Trophoblast cell (in vitro differentiated cells and primary cell): ENCODE data around the gene MRPS27.
A peak's percentile ranks its signal among the peaks of the same experiment; 100 is the strongest.

Source experiments
- DNase-seq, 2 donors: peaks; one replicate each; pipeline ENCODE4 v3.0.0-alpha.2; 2016
- H2AFZ ChIP-seq: 2 replicates; pipeline ENCODE4 v1.6.1; 2013; ENCODE audit warnings: low read length, moderate library complexity, mild to moderate bottlenecking; ENCODE audit not compliant: insufficient read depth, poor library complexity
- H2AK5ac ChIP-seq: 2 replicates; pipeline ENCODE4 v1.6.1; 2013; ENCODE audit warnings: mild to moderate bottlenecking, low read length
- H2BK120ac ChIP-seq: 2 replicates; pipeline ENCODE4 v1.6.1; 2013; ENCODE audit warnings: low read length, mild to moderate bottlenecking, moderate library complexity; ENCODE audit not compliant: insufficient read depth, poor library complexity
- H2BK12ac ChIP-seq: 2 replicates; pipeline ENCODE4 v1.6.1; 2013; ENCODE audit warnings: mild to moderate bottlenecking, low read length, moderate library complexity
- H2BK5ac ChIP-seq: 2 replicates; pipeline ENCODE4 v1.6.1; 2013; ENCODE audit warnings: low read length, low read depth, moderate library complexity, mild to moderate bottlenecking; ENCODE audit not compliant: poor library complexity
- H3K14ac ChIP-seq: 2 replicates; pipeline ENCODE4 v1.6.1; 2013; ENCODE audit warnings: mild to moderate bottlenecking, low read length
- H3K18ac ChIP-seq: 2 replicates; pipeline ENCODE4 v1.6.1; 2013; ENCODE audit warnings: mild to moderate bottlenecking, low read length
- H3K23ac ChIP-seq: 2 replicates; pipeline ENCODE4 v1.6.1; 2013; ENCODE audit warnings: low read length
- H3K27ac ChIP-seq: 2 replicates; pipeline ENCODE4 v1.5.1; 2013; ENCODE audit warnings: low read depth, mild to moderate bottlenecking, inconsistent platforms, low read length, moderate library complexity
- H3K27me3 ChIP-seq: 2 replicates; pipeline ENCODE4 v1.6.1; 2013; ENCODE audit warnings: inconsistent platforms, mild to moderate bottlenecking, low read length, moderate library complexity; ENCODE audit not compliant: insufficient read depth
- H3K36me3 ChIP-seq, 2 experiments: 1 replicate in 1 of 2; 2 replicates in 1 of 2; pipeline ENCODE4 v1.6.1; 2013; ENCODE audit warnings: low read length in 2 of 2, mild to moderate bottlenecking in 2 of 2, moderate library complexity in 1 of 2; ENCODE audit not compliant: insufficient read depth in 2 of 2, control insufficient read depth in 1 of 2
- H3K4ac ChIP-seq: 2 replicates; pipeline ENCODE4 v1.6.1; 2013; ENCODE audit warnings: low read depth, mild to moderate bottlenecking, low read length, moderate library complexity
- H3K4me1 ChIP-seq, 2 experiments: 1 replicate in 1 of 2; 2 replicates in 1 of 2; pipeline ENCODE4 v1.6.1; 2013; ENCODE audit warnings: low read length in 2 of 2, mild to moderate bottlenecking in 2 of 2, moderate library complexity in 1 of 2; ENCODE audit not compliant: insufficient read depth in 2 of 2, control insufficient read depth in 1 of 2
- H3K4me2 ChIP-seq: 2 replicates; pipeline ENCODE4 v1.6.1; 2013; ENCODE audit warnings: inconsistent platforms, mild to moderate bottlenecking, low read length, moderate library complexity
- H3K4me3 ChIP-seq: 2 replicates; pipeline ENCODE4 v1.5.1; 2013; ENCODE audit warnings: mild to moderate bottlenecking, low read depth, low read length, inconsistent platforms
- H3K79me1 ChIP-seq: one replicate; pipeline ENCODE4 v1.6.1; 2013; ENCODE audit warnings: low read length
- H3K79me2 ChIP-seq: 2 replicates; pipeline ENCODE4 v1.6.1; 2013; ENCODE audit warnings: low read length, mild to moderate bottlenecking; ENCODE audit not compliant: control insufficient read depth, insufficient read depth, poor library complexity
- H3K9ac ChIP-seq: 2 replicates; pipeline ENCODE4 v1.6.1; 2013; ENCODE audit warnings: mild to moderate bottlenecking, low read length
- H3K9me3 ChIP-seq: 2 replicates; pipeline ENCODE4 v1.6.1; 2013; ENCODE audit warnings: low read depth, mild to moderate bottlenecking, control low read depth, inconsistent platforms, low read length; ENCODE audit not compliant: insufficient read depth
- H4K12ac ChIP-seq: 2 replicates; pipeline ENCODE4 v1.6.1; 2013; ENCODE audit warnings: low read depth, mild to moderate bottlenecking, low read length, moderate library complexity
- H4K8ac ChIP-seq: 2 replicates; pipeline ENCODE4 v1.6.1; 2013; ENCODE audit warnings: low read depth, mild to moderate bottlenecking, low read length, moderate library complexity
- H4K91ac ChIP-seq: one replicate; pipeline ENCODE4 v1.6.1; 2013; ENCODE audit warnings: low read depth, mild to moderate bottlenecking, low read length, moderate library complexity
- WGBS: extraction: QIAGEN DNeasy Blood & Tissue Kit; methylation state at CpG from one replicate; pipeline ENCODE4 v1.1.7; 2013; ENCODE audit warnings: missing lambda C conversion rate; ENCODE audit not compliant: insufficient read length, insufficient coverage; ENCODE audit errors: extremely low coverage; 5-methylcytosine and 5-hydroxymethylcytosine counted together

Gene MRPS27

GRCh38 chr5:72251386-72251785, 68.7 kb downstream of the MRPS27 start:
- Histone ChIP-seq H3K4ac (no peak overlapping the region), H3K79me1 (no peaks in the 10 kb centered on the region), H4K8ac (no peak overlapping the region), H3K4me2 (no peak overlapping the region), H3K27ac (no peak overlapping the region), H2AK5ac (no peak overlapping the region), H3K9me3 (no peaks in the 10 kb centered on the region), H3K14ac (no peak overlapping the region), H3K23ac (peak overlapping the region; percentile 31), H2BK5ac (no peak overlapping the region), H3K79me2 (no peaks in the 10 kb centered on the region), H2AFZ (no peak overlapping the region), H4K91ac (no peak overlapping the region), H3K4me1 (no peaks in the 10 kb centered on the region), H3K4me3 (no peak overlapping the region), H2BK120ac (no peak overlapping the region), H3K9ac (no peak overlapping the region), H2BK12ac (no peak overlapping the region), H3K27me3 (no peaks in the 10 kb centered on the region), H3K36me3 (peaks cover 0 to 2% of the 10 kb centered on the region in 2 experiments), H4K12ac (no peak overlapping the region), H3K18ac (no peak overlapping the region)
- no CpG with 5 or more reads among the region's 1 CpG for WGBS
- no peak for DNase-seq

- Histone ChIP-seq H4K8ac (no peak overlapping the region), H2AFZ (no peak overlapping the region), H3K79me1 (no peaks in the 10 kb centered on the region), H2BK12ac (no peak overlapping the region), H2BK120ac (no peak overlapping the region), H3K9ac (no peak overlapping the region), H3K4me1 (no peaks in the 10 kb centered on the region), H3K36me3 (peaks cover 0 to 2% of the 10 kb centered on the region in 2 experiments), H4K12ac (no peak overlapping the region), H3K4ac (no peak overlapping the region), H3K27ac (no peak overlapping the region), H3K23ac (no peak overlapping the region), H3K4me2 (no peak overlapping the region), H2AK5ac (no peak overlapping the region), H3K4me3 (no peak overlapping the region), H2BK5ac (no peak overlapping the region), H3K79me2 (no peaks in the 10 kb centered on the region), H3K18ac (no peak overlapping the region), H3K9me3 (no peaks in the 10 kb centered on the region), H3K27me3 (no peaks in the 10 kb centered on the region), H3K14ac (no peak overlapping the region), H4K91ac (no peak overlapping the region)
- DNase-seq = peak in 1 of 2 donors; percentile 31
- no CpG with 5 or more reads among the region's 2 CpGs for WGBS
Measured at GRCh38 chr5:72248410-72248981, 71.5 kb downstream of the MRPS27 start.

GRCh38 chr5:72246954-72247442, 73.0 kb downstream of the MRPS27 start:
- H3K4me1 ChIP-seq = no peaks in the 10 kb centered on the region
- H4K8ac ChIP-seq = no peak overlapping the region
- no peak for DNase-seq
- no peak overlapping the region for H2BK12ac ChIP-seq
- no peak overlapping the region for H3K23ac ChIP-seq
- no peak overlapping the region for H3K4ac ChIP-seq
- H4K91ac ChIP-seq = no peak overlapping the region
- H3K18ac ChIP-seq = no peak overlapping the region
- no peak overlapping the region for H2BK120ac ChIP-seq
- H3K9me3 ChIP-seq = no peaks in the 10 kb centered on the region
- no peak overlapping the region for H2AFZ ChIP-seq
- no peak overlapping the region for H3K4me2 ChIP-seq
- no peak overlapping the region for H3K9ac ChIP-seq
- H3K36me3 ChIP-seq = peaks cover 0 to 2% of the 10 kb centered on the region in 2 experiments
- H3K79me2 ChIP-seq = no peaks in the 10 kb centered on the region
- no peaks in the 10 kb centered on the region for H3K79me1 ChIP-seq
- no peak overlapping the region for H2AK5ac ChIP-seq
- WGBS = no CpG with 5 or more reads among the region's 4 CpGs
- no peak overlapping the region for H4K12ac ChIP-seq
- no peak overlapping the region for H3K4me3 ChIP-seq
- H2BK5ac ChIP-seq = no peak overlapping the region
- H3K27ac ChIP-seq = no peak overlapping the region
- H3K14ac ChIP-seq = no peak overlapping the region
- H3K27me3 ChIP-seq = no peaks in the 10 kb centered on the region

GRCh38 chr5:72245951-72246532, 74.0 kb downstream of the MRPS27 start:
- Histone ChIP-seq H3K4me2 (no peak overlapping the region), H4K8ac (no peak overlapping the region), H4K12ac (no peak overlapping the region), H3K27ac (no peak overlapping the region), H3K79me1 (no peaks in the 10 kb centered on the region), H3K27me3 (no peaks in the 10 kb centered on the region), H4K91ac (no peak overlapping the region), H3K4me3 (no peak overlapping the region), H3K9ac (no peak overlapping the region), H3K79me2 (no peaks in the 10 kb centered on the region), H3K4me1 (no peaks in the 10 kb centered on the region), H3K14ac (no peak overlapping the region), H2BK120ac (no peak overlapping the region), H2AK5ac (no peak overlapping the region), H3K9me3 (no peaks in the 10 kb centered on the region), H3K4ac (no peak overlapping the region), H3K36me3 (peaks cover 0 to 2% of the 10 kb centered on the region in 2 experiments), H3K18ac (no peak overlapping the region), H2BK12ac (no peak overlapping the region), H2BK5ac (no peak overlapping the region), H2AFZ (no peak overlapping the region), H3K23ac (no peak overlapping the region)
- DNase-seq = no peak
- WGBS = no CpG with 5 or more reads among the region's 3 CpGs
